HG03045 (cell line): Measurements from ENCODE around the gene ABCG1.

Experiments used
- ATAC-seq: cut with Tn5 transposase; IDR thresholded peaks from one replicate; pipeline ENCODE4 v1.9.1; 2021; ENCODE audit warnings: mild to moderate bottlenecking, moderate library complexity; ENCODE audit not compliant: unreplicated experiment

ABCG1 gene

GRCh38 chr21:42266971-42267556 lies 48.1 kb downstream of the ABCG1 start:
- no peak for ATAC-seq

- ATAC-seq: no peak
Measured at GRCh38 chr21:42269386-42269785, 50.4 kb downstream of the ABCG1 start.

- no peak for ATAC-seq
Measured at GRCh38 chr21:42271065-42271464, 52.1 kb downstream of the ABCG1 start.

- no peak for ATAC-seq
Measured at GRCh38 chr21:42272109-42272962, 53.4 kb downstream of the ABCG1 start.

GRCh38 chr21:42272984-42273600 lies 54.2 kb downstream of the ABCG1 start:
- no peak for ATAC-seq

- ATAC-seq: no peak
Measured at GRCh38 chr21:42276076-42276475, 57.1 kb downstream of the ABCG1 start.

- no peak for ATAC-seq
Measured at GRCh38 chr21:42276526-42277154, 57.7 kb downstream of the ABCG1 start.

GRCh38 chr21:42277593-42277992 lies 58.7 kb downstream of the ABCG1 start:
- ATAC-seq: no peak

- no peak for ATAC-seq
Measured at GRCh38 chr21:42278451-42279149, 59.7 kb downstream of the ABCG1 start.

GRCh38 chr21:42279341-42279871 lies 60.5 kb downstream of the ABCG1 start:
- no peak for ATAC-seq

- ATAC-seq: no peak
Measured at GRCh38 chr21:42279888-42280287, 60.9 kb downstream of the ABCG1 start.

GRCh38 chr21:42280356-42281180 lies 61.6 kb downstream of the ABCG1 start:
- no peak for ATAC-seq

- no peak for ATAC-seq
Measured at GRCh38 chr21:42281181-42281680, 62.3 kb downstream of the ABCG1 start.

- no peak for ATAC-seq
Measured at GRCh38 chr21:42282021-42282420, 63.1 kb downstream of the ABCG1 start.

- no peak for ATAC-seq
Measured at GRCh38 chr21:42282715-42283114, 63.8 kb downstream of the ABCG1 start.

GRCh38 chr21:42285569-42286245 lies 66.8 kb downstream of the ABCG1 start:
- no peak for ATAC-seq

- ATAC-seq: no peak
Measured at GRCh38 chr21:42286416-42286815, 67.5 kb downstream of the ABCG1 start.

GRCh38 chr21:42287193-42288083 lies 68.5 kb downstream of the ABCG1 start:
- no peak for ATAC-seq
